Measurements from ENCODE around the gene GABBR2. TPM values are rescaled to one million over a fixed set of nuclear protein-coding genes. Genes with fewer than 3 reads are reported as not detected.

Gene GABBR2
- total RNA-seq, 4 donors from 2014 or later = 0.17 to 0.26 TPM; not detected in 2

- no peak for TF ChIP-seq POLR2AphosphoS5 (IDR thresholded peaks at IDR 0.05)
- TF ChIP-seq EP300 (IDR thresholded peaks at IDR 0.05) = no peak
- no peak for TF ChIP-seq CTCF (IDR thresholded peaks at IDR 0.05)
- TF ChIP-seq POLR2A (IDR thresholded peaks at IDR 0.05; ENCODE audit: low read depth) = no peak
- Histone ChIP-seq H3K4me1 (no peaks in the 10 kb centered on the region), H3K27ac (replicated peaks in 1 of 4) (no peak overlapping the region), H3K9me3 (no peaks in the 10 kb centered on the region), H3K36me3 (no peaks in the 10 kb centered on the region), H3K27me3 (peaks cover 0 to 4% (median 0%) of the 10 kb centered on the region in 4 donors), H3K4me3 (no peak overlapping the region)
- intact Hi-C loops (cut with DNase I) = no loop called here
- WGBS = no CpG with 5 or more reads among the region's 3 CpGs
- DNase-seq (ENCODE audit: extremely low spot score) = no peak
Measured at GRCh38 chr9:98571643-98572042, 137.1 kb downstream of the GABBR2 start.

- Histone ChIP-seq H3K9me3 (no peaks in the 10 kb centered on the region), H3K4me3 (no peak overlapping the region), H3K27ac (replicated peaks in 1 of 4) (no peak overlapping the region), H3K27me3 (peaks cover 0 to 4% (median 0%) of the 10 kb centered on the region in 4 donors), H3K36me3 (no peaks in the 10 kb centered on the region), H3K4me1 (no peaks in the 10 kb centered on the region)
- no peak for TF ChIP-seq POLR2A (IDR thresholded peaks at IDR 0.05; ENCODE audit: low read depth)
- TF ChIP-seq CTCF (IDR thresholded peaks at IDR 0.05) = no peak
- no peak for TF ChIP-seq POLR2AphosphoS5 (IDR thresholded peaks at IDR 0.05)
- TF ChIP-seq EP300 (IDR thresholded peaks at IDR 0.05) = no peak
- WGBS = 71% methylated on average over 6 of the region's 12 CpGs
- DNase-seq (ENCODE audit: extremely low spot score) = peak; percentile 90
- intact Hi-C loops (cut with DNase I) = no loop called here
Measured at GRCh38 chr9:98570663-98571440, 137.9 kb downstream of the GABBR2 start.

- 87% methylated on average over 9 of the region's 9 CpGs for WGBS
- Histone ChIP-seq H3K9me3 (no peaks in the 10 kb centered on the region), H3K4me3 (no peak overlapping the region), H3K27me3 (no peaks in the 10 kb centered on the region), H3K4me1 (no peaks in the 10 kb centered on the region), H3K36me3 (no peaks in the 10 kb centered on the region), H3K27ac (replicated peaks in 1 of 4) (no peak overlapping the region)
- no peak for TF ChIP-seq EP300 (IDR thresholded peaks at IDR 0.05)
- TF ChIP-seq POLR2A (IDR thresholded peaks at IDR 0.05; ENCODE audit: low read depth) = no peak
- no peak for TF ChIP-seq CTCF (IDR thresholded peaks at IDR 0.05)
- TF ChIP-seq POLR2AphosphoS5 (IDR thresholded peaks at IDR 0.05) = no peak
- peak; percentile 88 for DNase-seq (ENCODE audit: extremely low spot score)
- intact Hi-C loops (cut with DNase I) = no loop called here
Measured at GRCh38 chr9:98570055-98570454, 138.7 kb downstream of the GABBR2 start.

GRCh38 chr9:98569491-98569890 lies 139.2 kb downstream of the GABBR2 start:
- 89% methylated on average over 4 of the region's 4 CpGs for WGBS
- Histone ChIP-seq H3K27me3 (no peaks in the 10 kb centered on the region), H3K4me1 (no peaks in the 10 kb centered on the region), H3K36me3 (no peaks in the 10 kb centered on the region), H3K4me3 (no peak overlapping the region), H3K9me3 (no peaks in the 10 kb centered on the region), H3K27ac (replicated peaks in 1 of 4) (no peak overlapping the region)
- TF ChIP-seq POLR2A (IDR thresholded peaks at IDR 0.05; ENCODE audit: low read depth) (no peak), POLR2AphosphoS5 (IDR thresholded peaks at IDR 0.05) (no peak), CTCF (IDR thresholded peaks at IDR 0.05) (no peak), EP300 (IDR thresholded peaks at IDR 0.05) (no peak)
- DNase-seq (ENCODE audit: extremely low spot score) = peak; percentile 45
- intact Hi-C loops (cut with DNase I) = no loop called here
